ENCODE results near the gene GALNT3.
A peak's percentile ranks its signal among the peaks of the same experiment; 100 is the strongest.

The GALNT3 gene

DNA sequence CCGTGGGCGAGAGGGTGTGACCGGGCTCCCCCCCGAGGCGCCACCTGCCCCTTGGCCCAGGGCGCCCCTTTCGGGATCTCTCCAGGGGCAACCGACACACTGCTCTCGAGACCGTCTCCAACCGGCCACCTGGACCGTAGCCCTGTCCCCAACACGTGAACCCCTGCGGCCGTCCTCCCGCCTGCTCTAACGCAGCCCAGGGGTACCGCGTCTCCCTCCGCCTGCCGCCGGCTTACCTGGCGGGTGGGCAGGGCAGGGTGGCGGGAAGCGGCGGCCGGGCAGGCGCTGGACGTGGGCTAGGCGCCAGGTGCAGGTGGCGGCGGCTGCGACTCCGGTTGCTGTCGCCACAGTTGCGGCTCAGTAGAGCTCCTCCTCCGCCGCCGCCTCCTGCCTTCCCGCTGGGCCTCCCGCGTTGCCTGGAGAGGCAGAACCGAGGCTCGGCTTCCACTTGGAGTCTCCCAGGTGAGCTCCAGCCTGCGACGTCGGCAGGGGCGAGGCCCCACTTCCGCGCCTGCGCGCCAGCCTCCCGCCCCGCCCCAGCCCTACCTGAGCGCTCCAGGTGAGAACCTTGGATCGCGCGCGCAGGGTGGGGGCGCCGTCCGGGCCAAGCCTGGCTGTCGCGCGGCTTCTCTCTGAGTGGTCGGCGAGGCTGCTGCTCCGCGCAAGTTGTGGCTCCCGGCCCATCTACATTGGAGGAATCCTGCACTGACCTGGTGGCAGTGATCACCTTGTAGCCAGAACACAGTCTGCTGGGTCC, at the start of gene GALNT3:
TSS of gene GALNT3 (minus strand) at position 469 of the 757 bp plus-strand sequence. CDS start 23,547 bp downstream, outside the sequence.
- DNase-seq: no peak

DNA sequence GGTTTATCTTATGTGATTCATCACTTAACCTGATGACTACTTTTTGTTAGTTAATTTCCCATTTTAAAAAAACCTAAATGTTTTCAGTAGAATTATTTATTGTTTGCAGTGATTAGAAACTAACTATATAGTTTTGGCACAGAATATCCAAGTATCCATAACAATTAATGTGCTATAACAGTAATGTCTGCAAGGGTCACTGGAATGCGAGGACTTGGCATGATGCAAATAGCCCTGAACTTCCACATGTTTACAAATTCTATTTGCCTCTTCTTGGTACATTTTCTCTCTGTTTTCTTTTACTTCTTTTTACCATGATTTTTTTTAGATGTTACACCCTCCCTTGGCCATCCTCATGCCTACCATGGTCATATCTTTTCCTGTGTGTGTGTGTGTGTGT, 49.3 kb upstream of the GALNT3 start:
- no peak for DNase-seq

DNA sequence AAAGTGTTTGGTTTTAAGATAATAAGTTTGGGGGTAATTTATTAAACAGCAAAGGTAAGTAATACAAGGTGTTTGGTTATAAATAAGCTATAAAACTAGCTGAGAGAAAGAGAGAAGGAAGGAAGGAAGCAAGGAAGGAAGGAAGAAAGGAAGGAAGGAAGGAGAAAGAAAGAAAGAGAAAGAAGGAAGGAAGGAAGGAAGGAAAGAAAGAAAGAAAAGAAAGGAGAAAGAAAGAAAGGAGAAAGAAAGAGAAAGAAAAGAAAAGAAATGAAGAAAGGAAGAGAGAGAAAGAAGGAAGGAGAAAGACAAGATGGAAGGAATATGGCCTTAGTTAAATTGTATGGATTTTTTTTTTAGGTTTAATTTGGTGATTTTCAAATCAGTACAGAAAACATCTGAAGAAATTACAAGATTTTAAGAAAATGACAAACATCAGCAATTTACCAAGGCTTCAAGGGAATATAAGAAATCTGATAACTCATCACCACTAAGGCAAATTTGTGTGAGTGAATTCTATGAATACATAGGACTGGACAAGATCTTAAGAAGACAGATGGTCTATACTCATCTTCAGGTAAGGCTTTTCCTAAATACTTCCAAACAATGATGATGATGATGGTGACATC, 46.4 kb upstream of the GALNT3 start:
- no peak for DNase-seq

DNA sequence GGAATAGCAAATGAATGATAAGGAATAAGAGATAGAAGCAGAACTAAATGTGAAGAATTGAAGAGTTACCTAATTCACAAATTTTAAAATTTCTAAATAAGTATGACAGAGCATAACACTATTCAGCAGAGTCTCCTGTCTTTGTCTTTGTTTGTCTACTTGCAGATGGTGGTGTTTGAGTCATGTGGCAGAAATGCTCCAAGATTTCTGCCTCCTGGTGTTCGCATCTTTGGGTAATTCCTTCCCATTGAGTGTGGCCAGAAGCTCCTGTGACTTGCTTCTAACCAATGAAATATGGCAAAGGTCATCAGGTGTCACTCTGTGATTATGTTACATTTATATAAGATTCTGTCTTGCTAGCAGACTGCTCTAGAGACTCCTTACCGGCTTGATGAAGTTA, 45.6 kb upstream of the GALNT3 start:
- DNase-seq: no peak

DNA sequence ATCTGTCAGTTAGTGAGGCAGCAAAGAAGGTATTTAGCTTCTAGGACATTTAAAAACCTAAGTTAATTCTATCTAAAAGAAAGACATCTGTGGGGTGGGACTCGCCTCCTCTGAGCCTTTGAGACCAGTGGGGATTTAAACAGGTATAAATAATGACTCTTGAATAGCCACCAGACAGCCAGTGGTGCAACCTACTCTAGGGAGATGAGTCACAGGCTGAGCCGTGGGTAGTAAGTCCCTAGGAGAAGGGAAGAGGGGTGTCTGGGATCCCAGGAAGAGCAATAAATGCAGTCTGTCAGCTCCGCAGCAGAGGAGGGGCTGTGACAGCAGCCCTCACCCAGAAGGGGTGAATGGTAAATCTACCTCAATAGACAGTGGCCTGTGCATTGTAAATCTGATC, 43.1 kb upstream of the GALNT3 start:
- peak; percentile 25 for DNase-seq

DNA sequence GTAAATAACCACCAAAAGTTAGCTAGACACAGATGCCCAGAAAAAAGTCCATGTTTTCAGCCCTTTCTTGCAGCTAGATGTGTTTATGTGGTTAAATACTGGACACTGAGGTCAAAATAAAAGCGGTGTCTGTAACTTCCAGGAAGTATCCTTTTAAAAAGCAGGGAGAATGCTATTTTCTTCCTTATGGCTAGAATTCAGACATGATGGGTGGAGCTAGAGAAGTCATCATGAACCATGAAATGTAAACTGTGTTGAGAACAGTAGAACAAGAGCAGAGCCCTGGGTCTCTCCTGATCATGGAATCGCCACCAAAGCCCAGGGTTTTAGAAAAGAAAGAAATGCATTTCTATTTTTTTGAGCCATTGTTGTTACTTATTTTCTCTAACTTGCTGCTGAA, 41.3 kb upstream of the GALNT3 start:
- no peak for DNase-seq

DNA sequence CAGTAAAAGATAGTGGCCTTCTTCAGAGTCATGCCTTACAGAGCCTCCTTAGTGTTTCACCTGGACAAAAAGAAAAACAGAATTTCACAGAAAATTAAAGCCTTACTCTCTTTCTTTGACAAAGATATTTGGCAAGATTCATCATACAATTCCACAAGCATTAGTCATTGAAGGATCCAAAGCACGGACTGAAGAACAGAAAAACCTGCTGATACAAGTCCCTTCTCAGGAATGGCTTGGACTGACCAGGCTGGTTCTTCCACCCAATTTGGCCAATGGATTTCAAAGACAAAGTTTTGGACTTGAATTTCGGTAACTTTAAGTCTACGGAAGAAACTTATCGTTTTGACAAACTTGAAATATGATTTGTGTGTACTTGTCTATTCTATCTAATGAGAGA, 39.1 kb upstream of the GALNT3 start:
- peak; percentile 81 for DNase-seq

DNA sequence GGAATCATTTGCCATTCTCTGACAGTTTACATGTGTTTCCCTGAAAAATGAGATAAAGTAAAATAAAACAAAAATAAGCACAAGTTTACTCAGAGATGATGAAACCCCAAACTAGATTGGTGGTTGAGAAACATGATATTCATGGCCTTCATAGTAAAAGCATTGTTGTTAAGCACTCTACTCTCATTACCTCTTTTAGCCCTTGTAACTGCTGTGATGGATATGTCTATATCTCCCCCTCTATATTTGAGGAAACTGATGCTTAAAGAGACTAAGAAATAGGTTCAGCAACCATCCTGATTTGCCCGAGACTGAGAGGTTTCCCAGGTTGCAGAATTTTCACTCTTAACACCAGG, 33.9 kb upstream of the GALNT3 start:
- no peak for DNase-seq

DNA sequence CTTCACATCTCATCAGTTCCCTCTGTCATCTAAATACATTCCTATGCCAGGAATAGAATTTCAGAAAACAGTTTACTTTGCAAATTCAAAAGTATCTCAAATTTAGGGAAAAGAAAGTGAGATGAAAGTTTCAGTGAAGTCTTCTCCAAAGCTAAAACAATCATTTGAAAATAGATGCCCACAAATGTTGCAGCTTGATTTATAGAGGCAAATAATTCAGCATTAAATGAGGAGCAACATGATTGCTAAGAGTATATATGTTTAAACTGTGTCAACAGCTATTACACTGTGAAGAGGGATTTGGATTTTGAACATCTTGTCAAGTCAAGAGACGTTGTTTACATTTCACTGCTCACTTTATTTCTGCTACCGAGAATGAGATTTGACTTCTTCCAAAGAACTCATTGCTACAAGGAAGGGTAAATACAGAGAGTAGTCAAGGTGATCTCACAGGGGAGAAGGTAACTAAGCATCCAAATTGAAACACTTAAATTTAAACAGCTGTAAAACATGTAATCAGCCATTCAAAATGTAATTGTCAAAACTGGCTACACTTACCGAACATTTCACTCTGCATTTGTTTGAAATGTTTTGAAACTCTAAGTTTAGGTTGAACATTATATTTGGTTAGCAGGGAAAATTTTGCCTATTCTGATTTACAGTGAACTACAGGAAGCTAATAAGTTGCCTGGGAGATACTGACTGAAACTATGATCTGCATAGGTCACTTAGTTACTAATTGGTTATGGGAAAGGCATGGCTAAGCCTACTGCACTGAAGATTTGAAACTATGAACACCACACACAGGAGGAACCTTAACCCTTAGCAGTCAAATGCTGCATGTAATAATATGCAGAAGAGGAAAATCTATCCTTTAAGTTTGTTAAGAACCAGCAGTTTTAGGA, 33.2 kb upstream of the GALNT3 start:
- DNase-seq: no peak

DNA sequence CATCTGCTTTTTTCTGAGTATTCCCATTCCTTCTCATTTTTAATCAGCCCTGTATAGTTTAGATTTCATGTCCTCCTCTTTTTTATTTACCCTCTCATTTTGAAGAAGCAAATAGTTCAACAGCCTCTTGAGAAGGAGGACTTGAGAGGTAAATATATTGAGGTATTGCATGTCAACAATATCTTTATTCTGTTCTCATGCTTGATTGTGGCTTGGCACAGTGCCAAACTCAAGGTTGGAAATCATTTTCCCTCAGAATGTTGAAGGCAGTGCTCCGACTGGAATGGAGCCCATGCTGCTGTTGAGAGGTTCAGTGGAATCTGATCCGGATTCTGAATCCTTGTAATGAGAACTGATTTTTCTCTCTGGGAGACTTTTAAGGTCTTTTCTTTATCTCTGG, 31.0 kb upstream of the GALNT3 start:
- peak; percentile 93 for DNase-seq

DNA sequence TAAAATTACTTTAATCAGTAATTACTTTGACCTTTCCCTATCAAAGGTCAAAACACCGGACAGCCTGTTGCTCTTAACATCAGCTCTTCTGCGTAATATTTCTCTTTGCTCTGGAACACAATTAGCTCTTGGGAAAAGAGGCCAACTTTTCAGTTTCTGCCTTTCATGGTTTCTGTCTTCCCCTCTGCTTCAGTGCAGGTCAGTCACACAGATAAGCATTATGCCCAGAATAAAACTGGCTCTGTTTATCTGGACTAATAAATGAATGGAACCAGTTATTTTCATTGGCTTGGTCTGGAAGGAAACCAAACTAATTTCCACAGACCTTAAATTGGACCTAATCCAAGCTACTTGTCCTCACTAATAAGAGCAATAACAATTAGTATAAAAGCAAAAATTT, 26.2 kb upstream of the GALNT3 start:
- no peak for DNase-seq

DNA sequence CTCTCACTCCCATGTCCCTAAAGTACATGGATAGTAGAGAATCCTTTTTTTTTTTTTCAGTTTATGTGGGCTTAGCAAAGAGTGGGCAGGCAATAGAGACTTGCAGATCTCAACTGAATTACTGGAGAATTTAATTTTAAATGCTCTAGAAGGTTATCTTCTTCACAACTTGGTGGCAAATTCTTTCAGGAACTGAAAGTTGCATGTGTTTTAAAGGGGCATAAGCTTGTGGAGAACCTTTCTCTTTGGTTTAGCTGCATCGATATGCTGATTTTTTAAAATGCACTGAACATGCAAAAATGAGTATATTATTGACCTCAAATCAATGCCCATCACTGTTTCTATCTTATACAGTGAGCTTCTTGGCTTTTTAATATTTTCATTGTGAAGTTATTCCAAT, 24.9 kb upstream of the GALNT3 start:
- DNase-seq: no peak

DNA sequence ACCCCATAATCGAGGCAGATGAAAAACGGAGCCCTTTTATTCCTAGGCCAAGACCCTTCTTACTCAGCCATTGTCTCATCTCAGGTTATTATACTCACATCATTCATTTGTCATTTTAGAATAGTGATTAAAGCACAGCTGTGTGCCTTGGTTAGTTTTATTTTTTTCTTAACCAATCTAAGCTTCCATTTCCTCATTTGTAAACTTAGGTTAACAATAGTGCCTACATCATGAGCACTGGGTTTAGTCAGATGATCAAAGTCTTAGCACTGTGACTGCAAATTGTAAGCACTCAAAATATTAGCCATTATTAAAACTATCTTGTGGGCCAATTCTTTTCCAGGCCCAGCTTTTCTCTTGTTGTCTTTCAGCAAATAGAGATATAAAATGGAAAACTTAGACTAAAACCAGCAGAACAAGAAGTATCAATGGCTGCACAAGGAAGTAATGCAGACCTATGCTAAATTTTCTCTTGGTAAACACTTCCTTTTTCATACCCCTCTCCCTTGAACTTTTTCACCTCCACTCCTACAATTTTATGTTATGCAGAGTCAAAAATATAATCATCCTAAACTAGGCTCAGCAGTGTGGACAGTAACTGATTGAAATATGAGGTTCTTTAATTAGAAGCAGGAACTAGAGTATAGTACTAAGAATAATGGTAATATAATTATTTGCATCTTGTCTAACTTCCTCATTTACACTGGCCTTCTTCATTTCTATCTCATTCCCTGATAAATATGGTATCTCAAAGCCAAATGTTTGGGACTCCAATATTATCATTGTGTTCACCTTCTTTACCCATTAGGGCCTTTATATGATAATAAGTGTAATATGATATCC, 21.5 kb upstream of the GALNT3 start:
- DNase-seq: no peak

DNA sequence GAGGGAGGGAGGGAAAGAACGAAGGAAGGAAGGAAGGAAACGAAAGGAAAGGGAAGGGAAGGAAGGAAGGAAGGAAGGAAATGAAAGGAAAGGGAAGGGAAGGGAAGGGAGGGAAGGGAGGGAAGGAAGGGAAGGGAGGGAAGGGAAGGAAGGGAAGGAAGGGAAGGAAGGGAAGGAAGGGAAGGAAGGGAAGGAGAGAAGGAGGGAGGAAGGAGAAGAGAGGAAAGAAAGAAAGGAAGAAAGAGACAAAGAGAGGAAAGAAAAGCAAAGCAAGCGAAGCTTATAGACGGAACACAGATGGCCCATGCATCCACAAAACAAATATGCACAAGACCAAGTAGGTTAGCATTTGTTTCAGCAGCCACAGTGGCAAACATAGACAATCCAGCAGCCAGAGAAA, 20.4 kb upstream of the GALNT3 start:
- no peak for DNase-seq

DNA sequence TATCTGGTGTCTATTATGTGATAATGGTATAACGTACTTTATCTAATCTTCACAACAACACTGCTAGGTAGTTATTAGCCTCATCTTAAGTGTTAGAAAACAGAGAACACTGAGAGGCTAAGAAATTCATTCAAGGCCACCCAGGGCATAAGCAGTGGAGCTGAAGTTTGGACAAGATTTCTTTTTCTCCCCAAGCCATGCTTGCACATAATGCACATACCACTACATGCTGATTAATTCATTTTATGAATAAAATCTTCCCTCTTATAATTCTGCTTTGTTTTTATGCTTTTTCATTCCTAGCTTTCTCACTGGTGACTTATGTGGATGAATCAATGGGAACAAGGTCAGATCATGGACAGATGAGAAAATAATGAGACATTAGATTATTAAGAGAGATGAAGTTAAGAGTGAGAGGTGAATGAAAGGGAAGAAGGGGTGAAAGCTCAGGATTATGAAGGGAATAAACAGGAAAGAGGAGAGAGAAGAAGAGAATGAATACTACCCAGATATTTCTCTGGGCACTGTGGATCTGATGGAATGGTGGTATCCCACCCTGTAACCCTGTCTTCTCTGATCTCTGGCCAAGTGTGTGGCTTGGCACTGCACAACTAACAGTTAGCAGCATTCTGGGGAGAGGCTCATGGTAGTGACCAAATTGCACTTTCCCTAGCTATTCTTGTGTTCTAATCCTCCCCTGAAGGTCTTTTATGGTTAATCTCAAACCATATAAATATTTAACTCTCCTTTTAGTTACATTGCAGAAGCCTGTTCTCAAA, 17.7 kb upstream of the GALNT3 start:
- DNase-seq: no peak

DNA sequence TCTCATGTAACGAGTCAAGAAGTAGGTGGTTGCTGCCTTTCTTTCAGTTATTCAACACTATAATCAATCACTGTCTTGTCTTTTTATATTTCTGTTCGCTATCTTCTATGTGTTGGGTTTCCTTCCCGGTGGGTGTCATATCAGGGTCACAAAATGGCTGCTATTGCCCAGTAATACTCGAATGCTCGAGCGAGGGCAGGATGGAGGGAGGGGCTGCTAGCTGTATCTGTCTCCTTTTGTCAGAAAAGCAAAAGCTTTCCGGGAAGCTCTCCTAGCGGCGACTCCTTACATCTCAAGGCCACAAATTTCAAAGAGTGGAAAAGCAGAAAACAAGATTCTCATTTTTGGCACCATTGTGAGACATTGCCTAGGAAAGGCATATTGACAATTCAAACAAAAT, 16.4 kb upstream of the GALNT3 start:
- DNase-seq: no peak

DNA sequence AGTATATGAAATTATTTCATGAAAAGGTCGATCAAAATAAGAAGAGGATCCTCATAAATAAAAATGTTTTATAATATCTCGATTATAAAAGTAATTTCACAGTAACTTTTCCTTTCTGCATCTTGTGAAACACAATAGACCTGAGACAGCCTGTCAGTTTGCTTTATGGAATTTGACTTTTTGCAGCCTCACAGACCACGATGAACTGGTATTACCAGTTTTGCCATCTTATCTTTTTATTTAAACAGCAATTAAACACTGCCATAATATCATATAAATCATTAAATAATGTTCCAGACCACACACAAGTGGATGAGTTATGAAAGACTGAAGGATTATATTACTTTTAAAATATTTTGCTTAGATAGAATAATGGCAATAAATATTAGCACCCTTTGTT, 10.7 kb upstream of the GALNT3 start:
- no peak for DNase-seq

DNA sequence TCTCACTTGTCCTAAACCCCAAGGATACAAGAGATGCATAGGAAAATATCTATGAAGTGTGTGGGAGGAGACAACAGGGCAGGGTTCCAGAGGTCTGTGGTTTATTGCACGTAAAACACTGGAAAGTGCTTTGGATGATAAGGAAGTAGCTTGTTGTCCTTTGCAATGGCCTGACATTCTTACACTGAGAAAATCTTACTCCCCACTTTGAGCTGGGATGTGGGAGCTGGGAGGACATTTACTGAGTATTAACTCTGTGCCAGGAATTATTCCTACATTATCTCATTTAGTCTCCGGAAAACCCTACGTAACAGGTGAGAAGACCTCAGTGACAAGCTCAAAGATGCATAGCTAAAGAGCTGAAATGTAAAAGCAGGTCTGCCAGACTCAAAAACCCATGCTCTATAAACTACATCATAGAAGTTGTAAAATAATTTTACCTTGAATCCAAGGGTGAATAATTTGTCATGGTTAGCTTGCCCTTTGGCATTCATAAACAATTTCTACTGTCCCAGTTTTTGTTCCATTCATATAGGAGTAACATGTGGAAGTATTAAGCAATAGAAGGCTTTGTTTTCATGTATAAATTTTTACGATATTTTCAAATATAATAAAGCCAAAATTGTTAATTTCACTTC, 9.2 kb upstream of the GALNT3 start:
- DNase-seq: peak; percentile 95

DNA sequence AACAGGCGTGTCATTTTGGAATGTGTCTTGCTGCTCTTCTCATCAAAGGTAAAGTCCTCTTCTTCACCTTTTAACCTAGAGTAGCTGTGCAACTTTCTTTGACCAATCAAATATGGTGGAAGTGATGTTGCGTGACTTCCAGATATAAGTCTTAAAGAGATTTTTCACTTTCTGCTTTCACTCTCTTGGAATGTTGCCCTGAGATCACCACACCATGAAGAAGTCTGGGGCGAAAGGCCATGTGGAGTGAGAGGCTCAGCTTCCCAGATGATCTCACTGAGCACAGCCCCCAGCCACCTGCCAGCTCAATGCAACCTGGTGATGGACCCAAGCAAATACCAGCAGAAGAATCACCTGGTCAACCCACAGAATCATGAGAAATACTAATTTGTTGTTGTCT, 7.1 kb upstream of the GALNT3 start:
- DNase-seq: peak; percentile 13

DNA sequence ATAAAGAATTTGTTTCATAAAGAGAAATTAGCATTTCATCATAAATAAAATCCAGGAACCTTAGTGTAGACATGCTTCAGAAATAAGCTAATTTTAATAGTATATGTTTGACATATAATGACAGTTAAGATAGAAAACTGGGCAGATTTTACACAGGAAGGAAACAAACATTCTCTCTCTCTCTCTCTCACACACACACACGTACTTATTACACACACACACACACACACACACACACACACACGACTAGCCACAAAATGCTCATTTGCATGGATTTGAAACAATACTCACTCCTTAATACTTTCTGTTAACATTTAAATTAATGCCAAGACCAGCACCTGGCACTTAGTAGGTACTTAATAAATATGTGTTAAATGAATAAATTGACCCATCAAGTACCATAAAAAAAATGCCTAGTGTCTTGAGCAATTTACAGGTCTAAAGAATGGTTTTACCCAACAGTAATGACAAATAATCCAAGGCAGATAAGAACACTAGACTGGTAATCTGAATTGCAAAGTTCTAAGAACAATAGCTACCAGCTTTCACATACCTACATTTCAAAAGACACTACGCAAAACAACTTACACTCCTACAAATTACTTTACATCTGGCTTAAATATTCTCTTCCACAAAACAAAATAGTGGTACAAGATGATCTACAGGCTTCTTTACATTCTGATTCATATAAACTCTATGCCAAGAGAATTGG, 2.9 kb upstream of the GALNT3 start:
- DNase-seq: no peak

DNA sequence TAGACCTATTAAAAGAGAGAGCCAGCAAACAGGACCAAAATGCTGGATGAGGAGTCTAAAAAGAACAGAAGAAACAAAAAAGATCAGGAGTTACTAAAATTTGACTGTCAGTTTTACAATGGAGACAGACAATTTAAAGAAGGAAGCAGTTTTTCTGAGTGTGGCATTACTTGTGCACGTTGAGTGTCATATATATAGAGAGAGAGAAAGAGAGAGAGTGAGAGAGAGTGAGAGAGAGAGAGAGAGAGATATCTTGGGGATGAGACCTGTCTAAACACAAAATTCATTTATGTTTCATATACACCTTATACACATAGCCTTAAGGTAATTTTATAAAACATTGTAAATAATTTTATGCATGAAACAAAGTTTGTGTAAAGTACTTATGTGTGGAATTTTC, 2.1 kb upstream of the GALNT3 start:
- DNase-seq: no peak

All from NCI-H226 (cell line).